ENCODE data around the gene CTAGE9.
"Not testable (repeated sequence)": the region's sequence is repeated elsewhere in the genome, so short reads cannot be mapped to it uniquely, and the experiment has no call there.

The CTAGE9 gene

DNA sequence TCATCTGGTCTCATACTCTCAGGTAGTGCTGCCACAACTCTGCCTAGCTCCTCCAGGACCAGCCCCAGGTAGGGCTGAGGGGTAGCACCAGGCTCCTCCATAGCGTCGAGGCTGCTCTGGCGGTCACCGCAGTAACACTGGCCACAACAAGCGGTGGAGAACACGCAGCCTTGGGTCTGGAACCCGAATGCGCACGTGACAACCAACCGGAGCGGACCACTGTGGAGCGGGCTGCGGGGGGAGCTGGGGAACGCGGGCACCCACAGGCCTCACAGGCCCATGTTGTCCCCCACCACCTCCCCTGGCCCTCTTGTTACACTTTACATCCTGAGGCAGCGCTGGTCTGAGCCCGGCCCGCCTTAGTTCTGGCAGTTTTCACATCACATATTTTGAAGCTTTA lies at the start of gene CTAGE9:
TSS of gene CTAGE9 (minus strand) at position 101 of the 400 bp plus-strand sequence. CDS start at position 101, 0 bp downstream.
- DNase-seq = not testable (repeated sequence)

DNA sequence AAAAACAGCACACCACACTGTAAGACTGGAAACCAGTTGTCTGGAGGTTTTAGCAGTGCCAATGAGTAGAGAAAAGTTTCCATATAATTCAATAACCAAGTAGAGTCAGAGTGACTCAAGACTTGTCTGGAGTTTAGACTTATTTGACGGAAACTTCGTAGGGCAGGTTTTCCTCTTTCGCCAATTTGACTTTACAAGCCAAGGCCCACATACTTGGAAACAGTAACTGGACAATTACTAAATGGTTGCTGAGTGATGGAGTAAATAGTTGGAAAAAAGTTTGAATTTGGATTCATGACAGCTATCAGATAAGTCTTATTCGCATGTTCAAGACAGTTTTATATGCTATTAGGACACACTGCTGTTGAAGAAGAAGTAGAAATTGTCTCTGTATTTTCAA lies 48.1 kb upstream of the CTAGE9 start:
- DNase-seq = no peak

GRCh38 chr6:131756039-131756438 lies 45.2 kb upstream of the CTAGE9 start:
- DNase-seq = no peak

- no peak for DNase-seq
Measured at GRCh38 chr6:131755597-131755996, 44.8 kb upstream of the CTAGE9 start.

- DNase-seq = no peak
Measured at GRCh38 chr6:131754715-131755567, 44.1 kb upstream of the CTAGE9 start.

GRCh38 chr6:131754088-131754487 lies 43.3 kb upstream of the CTAGE9 start:
- no peak for DNase-seq

DNA sequence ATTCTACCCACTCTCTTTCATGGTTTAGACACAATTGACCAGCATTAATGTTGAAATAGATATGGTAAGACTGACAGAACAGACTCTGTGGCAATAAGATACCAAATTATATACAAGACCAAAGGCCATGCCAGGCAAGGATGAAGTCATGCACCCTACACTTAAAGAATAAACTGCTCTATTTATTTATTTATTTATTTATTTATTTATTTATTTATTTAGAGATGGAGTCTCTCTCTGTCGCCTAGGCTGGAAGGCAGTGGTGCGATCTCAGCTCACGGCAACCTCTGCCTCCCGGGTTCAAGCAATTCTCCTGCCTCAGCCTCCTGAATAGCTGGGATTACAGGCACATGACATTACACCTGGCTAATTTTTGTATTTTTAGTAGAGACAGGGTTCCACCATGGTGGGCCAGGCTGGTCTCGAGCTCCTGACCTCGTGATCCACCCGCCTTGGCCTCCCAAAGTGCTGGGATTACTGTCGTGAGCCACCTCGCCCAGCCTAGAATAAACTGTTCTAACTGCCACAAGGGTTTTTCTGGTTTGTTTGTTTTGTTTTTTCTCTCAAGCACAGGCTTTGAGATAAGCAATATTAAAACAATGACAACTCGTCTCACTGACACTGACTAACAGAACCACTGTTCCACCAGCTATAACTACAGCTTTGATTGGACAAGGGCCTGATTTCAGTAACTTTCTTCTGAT lies 40.3 kb upstream of the CTAGE9 start:
- not testable (repeated sequence) for DNase-seq

GRCh38 chr6:131749023-131749422 lies 38.2 kb upstream of the CTAGE9 start:
- no peak for DNase-seq

GRCh38 chr6:131747821-131748353 lies 37.1 kb upstream of the CTAGE9 start:
- no peak for DNase-seq

DNA sequence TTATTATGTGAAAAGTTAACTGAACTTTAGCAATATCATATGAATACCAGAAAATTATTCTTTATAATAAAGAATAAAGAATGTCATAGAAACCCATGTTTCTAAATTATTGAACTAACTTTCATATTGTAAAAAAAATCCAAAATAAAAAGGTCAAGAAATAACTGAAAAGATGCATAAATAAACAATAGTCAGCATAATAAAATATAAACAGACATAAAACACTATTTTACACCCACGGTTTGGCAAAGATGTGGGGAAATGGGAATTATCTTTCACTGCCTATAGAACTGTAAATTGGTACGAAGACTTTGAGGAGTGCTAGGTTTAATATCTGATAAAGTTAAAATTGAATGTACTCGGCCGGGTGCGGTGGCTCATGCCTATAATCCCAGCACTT lies 34.7 kb upstream of the CTAGE9 start:
- DNase-seq = no peak

GRCh38 chr6:131744432-131745287 lies 33.8 kb upstream of the CTAGE9 start:
- no peak for DNase-seq

GRCh38 chr6:131741688-131742393 lies 31.0 kb upstream of the CTAGE9 start:
- no peak for DNase-seq

- no peak for DNase-seq
Measured at GRCh38 chr6:131740161-131740560, 29.3 kb upstream of the CTAGE9 start.

DNA sequence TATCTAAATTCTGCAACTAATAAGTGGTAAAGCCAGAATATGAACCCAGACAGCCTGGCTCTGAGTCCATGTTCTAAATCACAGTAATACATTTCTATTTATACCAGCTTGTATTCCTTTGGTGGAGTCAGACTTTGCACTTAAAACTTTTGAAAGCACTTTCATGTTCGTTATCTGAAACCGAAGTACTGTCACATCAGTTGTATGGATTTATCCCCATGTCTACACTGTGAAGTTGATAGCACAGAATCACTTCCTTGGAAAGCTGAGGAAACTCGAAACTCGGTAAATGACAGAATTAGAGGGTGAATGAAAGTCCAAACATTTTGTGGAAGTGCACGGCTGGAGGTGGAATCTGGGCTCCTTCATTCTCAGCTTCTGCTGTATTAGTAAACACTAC lies 28.3 kb upstream of the CTAGE9 start:
- no peak for DNase-seq

- DNase-seq = no peak
Measured at GRCh38 chr6:131736811-131737210, 26.0 kb upstream of the CTAGE9 start.

DNA sequence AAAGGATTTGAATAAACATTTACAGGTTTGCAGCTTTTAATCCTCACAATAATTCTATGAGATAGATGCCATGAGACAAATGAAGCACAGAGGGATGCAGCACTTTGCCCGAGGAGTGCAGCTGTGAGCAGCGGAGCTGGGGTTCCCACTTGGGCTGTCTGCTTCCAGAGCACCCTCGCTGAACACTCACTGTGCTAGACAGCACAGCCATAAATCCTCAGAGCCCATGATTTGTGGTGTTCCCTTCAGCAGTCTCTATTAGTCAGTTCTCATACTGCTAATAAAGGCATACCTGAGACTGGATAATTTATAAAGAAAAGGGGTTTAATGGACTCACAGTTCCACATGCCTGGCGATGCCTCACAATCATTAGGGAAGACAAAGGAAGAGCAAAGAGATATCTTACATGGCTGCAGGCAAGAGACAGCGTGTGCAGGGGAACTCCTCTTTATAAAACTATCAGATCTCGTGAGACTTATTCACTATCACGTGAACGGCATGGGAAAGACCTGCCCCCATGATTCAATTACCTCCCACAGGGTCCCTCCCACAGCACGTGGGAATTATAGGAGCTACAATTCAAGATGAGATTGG lies 25.3 kb upstream of the CTAGE9 start:
- no peak for DNase-seq

GRCh38 chr6:131733376-131734016 lies 22.7 kb upstream of the CTAGE9 start:
- DNase-seq = no peak

GRCh38 chr6:131731224-131731623 lies 20.4 kb upstream of the CTAGE9 start:
- no peak for DNase-seq

GRCh38 chr6:131730264-131730663 lies 19.4 kb upstream of the CTAGE9 start:
- DNase-seq = no peak

- DNase-seq = no peak
Measured at GRCh38 chr6:131729550-131729949, 18.7 kb upstream of the CTAGE9 start.

GRCh38 chr6:131728296-131728939 lies 17.6 kb upstream of the CTAGE9 start:
- no peak for DNase-seq

Data from CD4-positive, alpha-beta T cell treated with Interferon alpha-2 for 1 hour (primary cell).